AG04450 (cell line): ENCODE measurements around the gene PRR33. TPM values are rescaled to one million over a fixed set of nuclear protein-coding genes. Genes with fewer than 3 reads are reported as not detected.

Source experiments
- CTCF ChIA-PET: fragments of 300-600, 350-600 bp; formaldehyde crosslinking; extraction: SDS; loops from one replicate; lab custom pipeline; 2022; ENCODE audit warnings: antibody characterized with exemption, inconsistent platforms; lab: Charles Lee
- POLR2A ChIA-PET: fragments of 350-600 bp; formaldehyde crosslinking; extraction: SDS; loops from one replicate; lab custom pipeline; 2021; ENCODE audit warnings: antibody characterized with exemption, inconsistent platforms; lab: Yijun Ruan, JAX
- DNase-seq: peaks from one replicate; pipeline ENCODE4 v3.0.0-alpha.2; 2011; ENCODE audit warnings: low read depth, low spot score
- H3K27ac ChIP-seq: one replicate; pipeline ENCODE4 v1.5.1; 2012; ENCODE audit warnings: low read depth, low read length, control low read depth
- H3K27me3 ChIP-seq: one replicate; pipeline ENCODE4 v1.6.0; 2012; ENCODE audit warnings: low read length; ENCODE audit not compliant: control insufficient read depth, insufficient read depth
- H3K4me3 ChIP-seq: 2 replicates; pipeline ENCODE4 v1.5.1; 2011; ENCODE audit warnings: mild to moderate bottlenecking, low read depth, low read length, control low read depth
- H3K9me3 ChIP-seq: 2 replicates; pipeline ENCODE4 v1.5.1; 2012; ENCODE audit warnings: low read length; ENCODE audit not compliant: control insufficient read depth, insufficient read depth
- CTCF ChIP-seq: IDR thresholded peaks from 2 replicates; pipeline ENCODE4 v1.5.1; 2011; ENCODE audit warnings: low read depth, low read length, control low read depth, inconsistent platforms
- polyA plus RNA-seq: library from polyadenylated mRNA; depleted of rRNA; stranded (reverse); fragments of >200 nt; gene quantifications from 2 replicates; pipeline ENCODE4 v1.2.3, GENCODE V29; 2011

PRR33 gene
- polyA plus RNA-seq, 1 experiment: not detected

- DNase-seq: no peak
- POLR2A ChIA-PET: no interaction called here
- peaks cover 9% of the 10 kb centered on the region for H3K27me3 ChIP-seq
- TF ChIP-seq CTCF: no peak
- H3K4me3 ChIP-seq: no peak overlapping the region
- no peaks in the 10 kb centered on the region; the same call in 1 of the 2 replicates for H3K9me3 ChIP-seq
- CTCF ChIA-PET: no interaction called here
- no peak overlapping the region for H3K27ac ChIP-seq
Observed at GRCh38 chr11:1936781-1937615, 45.3 kb upstream of the PRR33 start.

- no peak for DNase-seq
- no peak overlapping the region for H3K4me3 ChIP-seq
- H3K27ac ChIP-seq: no peak overlapping the region
- no peaks in the 10 kb centered on the region; the same call in 1 of the 2 replicates for H3K9me3 ChIP-seq
- H3K27me3 ChIP-seq: peaks cover 11% of the 10 kb centered on the region
- no peak for TF ChIP-seq CTCF
- POLR2A ChIA-PET: no interaction called here
- CTCF ChIA-PET: no interaction called here
Observed at GRCh38 chr11:1936072-1936780, 44.5 kb upstream of the PRR33 start.

GRCh38 chr11:1935156-1936071 is 43.7 kb upstream of the PRR33 start:
- TF ChIP-seq CTCF: no peak
- Histone ChIP-seq H3K27ac (no peak overlapping the region), H3K9me3 (no peaks in the 10 kb centered on the region; the same call in 1 of the 2 replicates), H3K27me3 (peaks cover 11% of the 10 kb centered on the region), H3K4me3 (no peak overlapping the region)
- POLR2A ChIA-PET: no interaction called here
- no peak for DNase-seq
- CTCF ChIA-PET: no interaction called here

- POLR2A ChIA-PET: no interaction called here
- DNase-seq: no peak
- CTCF ChIA-PET: no interaction called here
- peaks cover 11% of the 10 kb centered on the region for H3K27me3 ChIP-seq
- no peak overlapping the region for H3K27ac ChIP-seq
- no peak overlapping the region for H3K4me3 ChIP-seq
- no peaks in the 10 kb centered on the region; the same call in 1 of the 2 replicates for H3K9me3 ChIP-seq
- no peak for TF ChIP-seq CTCF
Observed at GRCh38 chr11:1934335-1935155, 42.9 kb upstream of the PRR33 start.
